GM21526 (cell line): ENCODE results near the gene UTS2R.
"Not testable (repeated sequence)": the region's sequence is repeated elsewhere in the genome, so short reads cannot be mapped to it uniquely, and the experiment has no call there.

ENCODE experiments used
- ATAC-seq: cut with Tn5 transposase; IDR thresholded peaks from one replicate; pipeline ENCODE4 v1.9.1; 2021; ENCODE audit warnings: moderate library complexity; ENCODE audit not compliant: unreplicated experiment, low FRiP score

Gene UTS2R

GRCh38 chr17:82373072-82373452 lies 1.5 kb downstream of the UTS2R start:
- not testable (repeated sequence) for ATAC-seq

DNA sequence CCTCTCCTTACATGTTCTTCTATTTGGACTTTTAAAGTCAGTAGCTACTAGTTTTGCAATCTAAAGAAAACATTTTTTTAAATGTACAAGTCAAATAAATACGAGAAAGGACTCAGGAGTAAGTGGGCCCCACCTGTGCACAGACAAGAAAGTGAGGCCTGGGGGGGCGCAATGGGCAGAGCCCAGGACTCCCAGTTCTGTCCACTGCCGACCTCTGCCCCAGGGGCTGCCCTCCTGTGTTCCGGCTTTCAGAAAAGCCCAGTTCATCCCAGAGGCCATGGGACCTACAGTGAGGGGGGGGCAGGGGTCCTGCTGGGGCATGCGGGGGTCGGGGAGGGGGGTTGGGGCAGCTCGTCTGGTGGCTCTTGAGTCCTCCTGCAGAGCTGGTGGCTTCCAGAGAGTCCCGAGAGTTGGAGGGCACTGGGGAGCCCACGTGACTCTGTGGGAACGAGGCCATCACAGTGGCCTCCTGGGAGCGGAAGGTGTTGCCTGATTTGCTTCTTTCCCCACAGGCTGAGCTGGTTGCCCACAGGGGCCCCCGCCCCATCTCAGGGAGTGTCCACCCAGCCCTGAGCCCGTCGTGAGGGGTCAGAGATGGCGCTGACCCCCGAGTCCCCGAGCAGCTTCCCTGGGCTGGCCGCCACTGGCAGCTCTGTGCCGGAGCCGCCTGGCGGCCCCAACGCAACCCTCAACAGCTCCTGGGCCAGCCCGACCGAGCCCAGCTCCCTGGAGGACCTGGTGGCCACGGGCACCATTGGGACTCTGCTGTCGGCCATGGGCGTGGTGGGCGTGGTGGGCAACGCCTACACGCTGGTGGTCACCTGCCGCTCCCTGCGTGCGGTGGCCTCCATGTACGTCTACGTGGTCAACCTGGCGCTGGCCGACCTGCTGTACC lies 2.4 kb downstream of the UTS2R start:
- no peak for ATAC-seq

DNA sequence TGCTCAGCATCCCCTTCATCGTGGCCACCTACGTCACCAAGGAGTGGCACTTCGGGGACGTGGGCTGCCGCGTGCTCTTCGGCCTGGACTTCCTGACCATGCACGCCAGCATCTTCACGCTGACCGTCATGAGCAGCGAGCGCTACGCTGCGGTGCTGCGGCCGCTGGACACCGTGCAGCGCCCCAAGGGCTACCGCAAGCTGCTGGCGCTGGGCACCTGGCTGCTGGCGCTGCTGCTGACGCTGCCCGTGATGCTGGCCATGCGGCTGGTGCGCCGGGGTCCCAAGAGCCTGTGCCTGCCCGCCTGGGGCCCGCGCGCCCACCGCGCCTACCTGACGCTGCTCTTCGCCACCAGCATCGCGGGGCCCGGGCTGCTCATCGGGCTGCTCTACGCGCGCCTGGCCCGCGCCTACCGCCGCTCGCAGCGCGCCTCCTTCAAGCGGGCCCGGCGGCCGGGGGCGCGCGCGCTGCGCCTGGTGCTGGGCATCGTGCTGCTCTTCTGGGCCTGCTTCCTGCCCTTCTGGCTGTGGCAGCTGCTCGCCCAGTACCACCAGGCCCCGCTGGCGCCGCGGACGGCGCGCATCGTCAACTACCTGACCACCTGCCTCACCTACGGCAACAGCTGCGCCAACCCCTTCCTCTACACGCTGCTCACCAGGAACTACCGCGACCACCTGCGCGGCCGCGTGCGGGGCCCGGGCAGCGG lies 3.2 kb downstream of the UTS2R start:
- ATAC-seq = no peak

DNA sequence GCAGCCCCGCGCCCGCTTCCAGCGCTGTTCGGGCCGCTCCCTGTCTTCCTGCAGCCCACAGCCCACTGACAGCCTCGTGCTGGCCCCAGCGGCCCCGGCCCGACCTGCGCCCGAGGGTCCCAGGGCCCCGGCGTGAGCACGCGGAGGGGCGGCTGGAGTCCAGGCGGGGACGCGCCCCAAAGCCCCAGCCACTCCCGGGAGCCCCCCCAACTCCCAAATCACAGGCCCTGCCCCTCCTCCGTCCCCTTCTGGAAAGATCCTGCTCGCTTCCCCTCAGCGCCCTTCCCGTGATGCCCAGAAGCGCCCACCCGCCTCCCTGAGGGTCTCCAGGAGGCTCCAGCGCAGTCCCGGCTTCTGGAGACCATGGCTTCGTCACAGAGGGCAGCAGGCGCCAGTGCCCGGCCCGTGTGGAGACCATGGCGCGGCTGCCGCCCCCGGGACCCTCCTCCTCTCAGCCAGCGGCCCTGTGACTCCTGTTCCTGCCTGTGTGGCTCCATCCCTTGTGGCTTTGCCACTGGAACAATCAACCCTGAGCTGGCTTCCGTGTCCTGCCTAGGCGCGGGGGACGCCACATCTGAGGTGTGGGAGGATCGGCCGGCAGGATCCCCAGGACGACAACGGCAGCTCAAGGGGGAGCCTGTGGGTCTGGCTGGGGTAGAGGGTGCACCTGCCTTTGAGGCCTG lies 3.9 kb downstream of the UTS2R start:
- ATAC-seq = no peak

DNA sequence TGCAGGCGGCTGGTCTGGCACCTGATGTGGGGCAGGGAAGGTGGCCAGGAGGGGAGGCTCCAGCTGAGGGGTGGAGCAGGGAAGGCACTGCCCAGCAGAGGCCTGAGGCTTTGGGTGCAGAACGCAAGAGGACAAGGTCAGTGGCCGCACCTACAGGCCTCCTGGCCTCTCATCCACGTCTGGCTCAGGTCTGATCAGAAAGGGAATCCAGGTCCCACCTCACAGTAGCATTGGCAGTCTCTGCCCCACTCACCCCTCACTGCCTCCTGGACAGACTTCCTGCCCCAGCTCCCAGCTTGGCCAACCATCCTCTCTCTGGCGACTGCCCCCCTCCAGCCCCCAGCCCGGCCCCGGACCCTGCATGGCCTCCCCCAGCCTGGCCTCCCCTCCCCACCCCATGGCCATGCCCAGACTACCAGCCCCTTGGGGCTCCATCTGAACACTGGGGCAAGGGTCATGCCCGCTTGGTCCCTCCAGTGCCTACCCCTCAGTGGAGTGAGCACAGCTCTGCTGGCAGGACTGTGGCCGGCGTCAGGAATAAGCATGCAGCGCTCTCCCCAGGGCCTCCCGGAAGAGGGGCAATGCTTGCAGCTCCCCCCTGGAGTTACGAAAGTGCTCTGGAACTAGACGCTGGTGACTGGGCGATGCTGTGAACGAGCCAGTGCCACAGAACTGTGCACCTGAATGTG lies 4.6 kb downstream of the UTS2R start:
- ATAC-seq = no peak

DNA sequence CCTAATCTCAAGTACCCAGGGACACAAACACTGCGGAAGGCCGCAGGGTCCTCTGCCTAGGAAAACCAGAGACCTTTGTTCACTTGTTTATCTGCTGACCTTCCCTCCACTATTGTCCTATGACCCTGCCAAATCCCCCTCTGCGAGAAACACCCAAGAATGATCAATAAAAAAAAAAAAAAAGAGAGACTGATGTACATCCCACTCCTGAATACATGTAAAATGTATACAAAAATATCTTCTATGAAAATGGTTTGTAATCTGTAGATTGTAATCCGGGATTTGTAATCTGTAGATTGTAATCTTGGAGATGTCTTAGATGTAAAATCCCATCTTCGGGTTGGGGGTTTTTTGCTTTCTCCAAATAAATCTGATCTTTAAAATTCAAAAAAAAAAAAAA lies 5.7 kb downstream of the UTS2R start:
- ATAC-seq = not testable (repeated sequence)

DNA sequence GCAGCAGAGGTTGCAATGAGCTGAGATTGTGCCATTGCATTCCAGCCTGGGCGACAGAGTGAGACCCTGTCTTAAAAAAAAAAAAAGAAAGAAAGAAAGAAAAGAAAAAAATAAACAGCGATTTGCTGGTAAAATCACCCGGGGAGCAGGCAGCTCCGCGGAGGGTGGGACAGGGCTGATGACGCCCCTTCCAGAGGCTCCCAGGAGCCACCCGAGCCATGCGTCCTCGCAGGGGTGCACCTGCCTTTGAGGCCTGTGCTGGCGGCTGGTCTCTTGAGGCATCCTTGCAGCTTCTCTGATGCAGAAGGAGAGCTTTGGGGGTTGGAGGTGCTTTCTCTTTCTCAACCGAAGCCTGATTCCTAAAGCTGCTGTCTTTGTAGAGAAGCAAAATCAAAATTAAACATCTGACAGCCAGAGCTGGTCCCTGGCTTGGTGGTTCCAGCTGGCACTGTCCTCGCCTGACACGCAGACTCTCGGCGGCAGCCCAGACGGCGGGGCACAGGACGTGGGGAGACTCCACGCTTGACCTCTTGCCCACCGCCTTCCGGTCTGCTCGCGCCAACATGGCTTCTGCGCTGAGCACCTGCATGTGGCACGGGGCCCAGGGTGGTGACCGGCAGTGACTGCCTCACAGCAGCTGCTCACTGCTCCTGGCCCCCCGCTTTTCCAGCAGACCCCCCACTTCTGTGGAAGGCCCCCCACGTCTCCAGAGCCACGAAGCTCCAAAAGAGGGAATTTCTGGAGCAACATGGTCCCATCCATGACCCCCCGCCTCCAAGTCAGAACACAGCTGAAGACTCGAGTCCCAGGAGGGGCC lies 6.6 kb downstream of the UTS2R start:
- no peak for ATAC-seq

- no peak for ATAC-seq
Measured at GRCh38 chr17:82378741-82379021, 7.1 kb downstream of the UTS2R start.

GRCh38 chr17:82380860-82381702 lies 9.5 kb downstream of the UTS2R start:
- ATAC-seq = no peak

DNA sequence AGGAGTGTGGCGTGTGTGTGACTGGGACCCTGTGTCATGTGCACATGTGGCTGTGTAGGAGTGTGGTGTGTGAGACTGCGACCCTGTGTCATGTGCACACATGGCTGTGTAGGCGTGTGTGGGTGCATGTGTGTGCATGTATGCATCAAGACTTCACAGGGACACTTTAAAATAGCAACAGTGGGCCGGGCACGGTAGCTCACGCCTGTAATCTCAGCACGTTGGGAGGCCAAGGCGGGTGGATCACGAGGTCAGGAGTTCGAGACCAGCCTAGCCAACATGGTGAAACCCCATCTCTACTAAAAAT lies 10.1 kb downstream of the UTS2R start:
- ATAC-seq = not testable (repeated sequence)

- not testable (repeated sequence) for ATAC-seq
Measured at GRCh38 chr17:82382220-82382932, 10.8 kb downstream of the UTS2R start.

DNA sequence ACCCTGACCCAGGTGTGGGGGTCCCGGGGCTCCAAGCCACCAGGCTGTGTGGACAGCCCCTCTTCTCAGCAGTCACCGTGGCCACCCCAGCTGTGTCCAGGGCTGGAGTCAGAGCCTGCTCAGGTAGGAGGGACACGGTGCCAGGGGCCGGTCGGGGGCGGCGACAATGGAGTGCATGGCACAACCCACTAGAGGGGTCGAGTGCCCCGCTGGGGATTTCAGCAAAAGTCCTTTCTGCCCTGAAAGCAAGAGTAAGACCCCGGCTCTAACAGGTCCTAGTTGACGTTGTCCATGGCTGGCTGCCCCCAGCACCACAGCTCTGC lies 11.3 kb downstream of the UTS2R start:
- ATAC-seq = no peak

DNA sequence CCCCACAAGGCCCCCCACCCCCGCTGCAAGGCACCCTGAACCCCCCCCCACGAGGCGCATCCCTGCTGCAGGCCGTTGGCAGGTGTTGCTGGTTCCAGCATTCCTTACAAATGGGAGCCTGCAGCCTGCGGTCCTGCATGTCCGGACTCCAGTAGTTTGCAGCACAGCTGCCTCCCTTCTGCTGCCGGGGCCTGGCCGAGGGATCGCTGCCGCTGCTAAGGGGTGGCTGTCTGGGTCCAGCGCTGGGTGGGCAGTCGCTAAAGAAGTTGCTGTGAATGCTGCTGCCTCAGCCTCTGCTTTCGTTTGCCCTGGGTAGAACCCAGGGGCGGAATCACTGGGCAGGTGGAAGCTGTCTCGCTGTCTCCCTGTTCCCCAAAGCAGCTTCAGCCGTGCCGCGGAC lies 11.8 kb downstream of the UTS2R start:
- no peak for ATAC-seq

- ATAC-seq = no peak
Measured at GRCh38 chr17:82384051-82384729, 12.6 kb downstream of the UTS2R start.

GRCh38 chr17:82384730-82385481 lies 13.3 kb downstream of the UTS2R start:
- ATAC-seq = no peak

- ATAC-seq = no peak
Measured at GRCh38 chr17:82385559-82386254, 14.1 kb downstream of the UTS2R start.

- ATAC-seq = no peak
Measured at GRCh38 chr17:82386255-82386831, 14.8 kb downstream of the UTS2R start.
